Kidney tubule cell (primary cell): ENCODE data around the gene LONP2.

ENCODE experiments used
- DNase-seq: peaks from one replicate; pipeline ENCODE4 v3.0.0-alpha.2; 2018; ENCODE audit warnings: low spot score

The LONP2 gene

GRCh38 chr16:48244080-48244862 is at the start of gene LONP2:
Gene LONP2 (plus strand): TSS chr16:48244300. CDS start chr16:48244389, 89 bp downstream.
- peak; percentile 93 for DNase-seq

- DNase-seq, result peak; percentile 68
These were observed 49.1 kb upstream of the LONP2 start for GRCh38 chr16:48194828-48195556.

GRCh38 chr16:48197294-48197693 is 46.8 kb upstream of the LONP2 start:
- DNase-seq, result no peak

GRCh38 chr16:48201515-48202201 is 42.4 kb upstream of the LONP2 start:
- no peak for DNase-seq

GRCh38 chr16:48203974-48204824 is 39.9 kb upstream of the LONP2 start:
- DNase-seq, result no peak

GRCh38 chr16:48204825-48205151 is 39.3 kb upstream of the LONP2 start:
- DNase-seq, result no peak

GRCh38 chr16:48206594-48207242 is 37.4 kb upstream of the LONP2 start:
- peak; percentile 27 for DNase-seq

- DNase-seq, result no peak
These were observed 33.4 kb upstream of the LONP2 start for GRCh38 chr16:48210747-48211146.

GRCh38 chr16:48212033-48212432 is 32.1 kb upstream of the LONP2 start:
- no peak for DNase-seq

- DNase-seq, result no peak
These were observed 28.4 kb upstream of the LONP2 start for GRCh38 chr16:48215738-48216137.

GRCh38 chr16:48217708-48218107 is 26.4 kb upstream of the LONP2 start:
- no peak for DNase-seq

GRCh38 chr16:48218473-48218872 is 25.6 kb upstream of the LONP2 start:
- no peak for DNase-seq

- no peak for DNase-seq
These were observed 23.2 kb upstream of the LONP2 start for GRCh38 chr16:48220891-48221290.

- no peak for DNase-seq
These were observed 20.6 kb upstream of the LONP2 start for GRCh38 chr16:48223490-48223889.

GRCh38 chr16:48225456-48225855 is 18.6 kb upstream of the LONP2 start:
- peak; percentile 22 for DNase-seq

- peak; percentile 24 for DNase-seq
These were observed 12.2 kb upstream of the LONP2 start for GRCh38 chr16:48231727-48232492.

- DNase-seq, result no peak
These were observed 11.5 kb upstream of the LONP2 start for GRCh38 chr16:48232493-48233040.

- DNase-seq, result no peak
These were observed 9.5 kb upstream of the LONP2 start for GRCh38 chr16:48234630-48235029.

- no peak for DNase-seq
These were observed 9.0 kb upstream of the LONP2 start for GRCh38 chr16:48235058-48235555.

GRCh38 chr16:48235556-48236136 is 8.5 kb upstream of the LONP2 start:
- DNase-seq, result no peak
